Sigmoid colon (tissue), 3 donors: ENCODE data around the gene IL16.

ENCODE experiments used
- POLR2A ChIP-seq, 2 donors: fragments of 450-650 bp; IDR thresholded peaks; one replicate each; pipeline ENCODE4 v1.6.1; 2016; ENCODE audit warnings: antibody characterized with exemption in 2 of 2, mild to moderate bottlenecking in 2 of 2, moderate library complexity in 2 of 2
- TF ChIP-seq, protein P1 (sequence below), 4 experiments: fragments of 450-650 bp in 3 of 4; fragments of 200-600 bp in 1 of 4; IDR thresholded peaks; one replicate each; pipeline ENCODE4 v1.5.1; 2016 to 2019; ENCODE audit warnings: antibody characterized with exemption in 4 of 4, mild to moderate bottlenecking in 3 of 4, moderate library complexity in 2 of 4

DNA sequence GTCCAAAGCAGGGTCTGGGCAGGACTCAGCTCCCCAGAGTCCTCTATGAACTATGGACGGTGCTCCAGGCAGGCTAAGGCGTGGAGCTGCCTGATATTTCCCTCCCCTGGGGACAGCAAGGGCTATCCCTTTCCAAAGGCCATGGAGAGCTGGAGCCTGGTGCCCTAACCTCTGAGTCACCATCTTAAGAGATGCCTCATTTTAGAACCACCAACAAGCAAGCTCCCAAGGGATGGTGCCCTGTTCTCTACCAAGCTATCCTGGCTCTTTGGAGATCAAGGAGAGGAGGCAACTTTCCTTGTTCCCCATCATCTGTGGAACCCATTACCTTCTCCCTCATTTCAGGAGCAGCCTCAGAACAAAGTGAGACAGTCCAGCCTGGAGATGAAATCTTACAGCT lies 111.6 kb downstream of the IL16 start:
- TF ChIP-seq POLR2A (IDR thresholded peaks at IDR 0.05), result no peak
- TF ChIP-seq, protein P1, sequence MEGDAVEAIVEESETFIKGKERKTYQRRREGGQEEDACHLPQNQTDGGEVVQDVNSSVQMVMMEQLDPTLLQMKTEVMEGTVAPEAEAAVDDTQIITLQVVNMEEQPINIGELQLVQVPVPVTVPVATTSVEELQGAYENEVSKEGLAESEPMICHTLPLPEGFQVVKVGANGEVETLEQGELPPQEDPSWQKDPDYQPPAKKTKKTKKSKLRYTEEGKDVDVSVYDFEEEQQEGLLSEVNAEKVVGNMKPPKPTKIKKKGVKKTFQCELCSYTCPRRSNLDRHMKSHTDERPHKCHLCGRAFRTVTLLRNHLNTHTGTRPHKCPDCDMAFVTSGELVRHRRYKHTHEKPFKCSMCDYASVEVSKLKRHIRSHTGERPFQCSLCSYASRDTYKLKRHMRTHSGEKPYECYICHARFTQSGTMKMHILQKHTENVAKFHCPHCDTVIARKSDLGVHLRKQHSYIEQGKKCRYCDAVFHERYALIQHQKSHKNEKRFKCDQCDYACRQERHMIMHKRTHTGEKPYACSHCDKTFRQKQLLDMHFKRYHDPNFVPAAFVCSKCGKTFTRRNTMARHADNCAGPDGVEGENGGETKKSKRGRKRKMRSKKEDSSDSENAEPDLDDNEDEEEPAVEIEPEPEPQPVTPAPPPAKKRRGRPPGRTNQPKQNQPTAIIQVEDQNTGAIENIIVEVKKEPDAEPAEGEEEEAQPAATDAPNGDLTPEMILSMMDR (IDR thresholded peaks at IDR 0.05), result no peak
